Measurements from ENCODE around the gene LRRC4C. TPM values are rescaled to one million over a fixed set of nuclear protein-coding genes. Genes with fewer than 3 reads are reported as not detected.

The LRRC4C gene
- total RNA-seq, 2 donors from 2014 or later: 0.95 to 3.2 TPM

DNA sequence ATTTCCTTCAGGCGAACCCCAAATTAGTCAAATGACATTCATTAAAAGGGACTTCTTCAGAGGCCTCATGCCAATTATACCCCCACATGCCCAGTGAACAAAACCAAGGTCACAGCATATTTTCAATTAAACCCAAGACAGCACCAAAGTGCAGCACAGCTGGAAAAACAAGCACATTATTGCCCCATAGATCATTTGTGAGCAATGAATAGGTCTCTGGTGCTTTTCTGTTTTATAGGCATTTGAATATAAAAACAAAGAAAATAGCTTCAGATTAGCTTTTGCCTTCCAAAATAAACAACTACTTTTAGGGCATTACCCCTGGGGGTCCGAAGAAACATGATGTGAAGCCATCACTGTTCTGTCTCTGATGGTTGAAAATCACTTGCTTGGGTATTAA is 1319.9 kb downstream of the LRRC4C start:
- H3K36me3 ChIP-seq: no peaks in the 10 kb centered on the region
- no peak for ATAC-seq (ENCODE audit: insufficient number of reproducible peaks, low FRiP score, low read depth)
- H3K4me1 ChIP-seq (ENCODE audit: control insufficient read depth in 1 of 2, low read depth in 2 of 2): no peaks in the 10 kb centered on the region
- H3K27ac ChIP-seq: no peak overlapping the region
- no peak overlapping the region for H3K4me3 ChIP-seq
- TF ChIP-seq, protein P1, sequence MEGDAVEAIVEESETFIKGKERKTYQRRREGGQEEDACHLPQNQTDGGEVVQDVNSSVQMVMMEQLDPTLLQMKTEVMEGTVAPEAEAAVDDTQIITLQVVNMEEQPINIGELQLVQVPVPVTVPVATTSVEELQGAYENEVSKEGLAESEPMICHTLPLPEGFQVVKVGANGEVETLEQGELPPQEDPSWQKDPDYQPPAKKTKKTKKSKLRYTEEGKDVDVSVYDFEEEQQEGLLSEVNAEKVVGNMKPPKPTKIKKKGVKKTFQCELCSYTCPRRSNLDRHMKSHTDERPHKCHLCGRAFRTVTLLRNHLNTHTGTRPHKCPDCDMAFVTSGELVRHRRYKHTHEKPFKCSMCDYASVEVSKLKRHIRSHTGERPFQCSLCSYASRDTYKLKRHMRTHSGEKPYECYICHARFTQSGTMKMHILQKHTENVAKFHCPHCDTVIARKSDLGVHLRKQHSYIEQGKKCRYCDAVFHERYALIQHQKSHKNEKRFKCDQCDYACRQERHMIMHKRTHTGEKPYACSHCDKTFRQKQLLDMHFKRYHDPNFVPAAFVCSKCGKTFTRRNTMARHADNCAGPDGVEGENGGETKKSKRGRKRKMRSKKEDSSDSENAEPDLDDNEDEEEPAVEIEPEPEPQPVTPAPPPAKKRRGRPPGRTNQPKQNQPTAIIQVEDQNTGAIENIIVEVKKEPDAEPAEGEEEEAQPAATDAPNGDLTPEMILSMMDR (IDR thresholded peaks at IDR 0.05): no peak
- H3K27me3 ChIP-seq (replicated peaks; ENCODE audit: insufficient read depth): no peaks in the 10 kb centered on the region
- no peaks in the 10 kb centered on the region for H3K9me3 ChIP-seq
- DNase-seq (ENCODE audit: low spot score): no peak

GRCh38 chr11:40139066-40139465 is 1320.4 kb downstream of the LRRC4C start:
- Histone ChIP-seq H3K27ac (no peak overlapping the region), H3K9me3 (no peaks in the 10 kb centered on the region), H3K4me3 (no peak overlapping the region), H3K4me1 (ENCODE audit: control insufficient read depth in 1 of 2, low read depth in 2 of 2) (no peaks in the 10 kb centered on the region), H3K36me3 (no peaks in the 10 kb centered on the region), H3K27me3 (replicated peaks; ENCODE audit: insufficient read depth) (no peaks in the 10 kb centered on the region)
- DNase-seq (ENCODE audit: low spot score) (no peak), ATAC-seq (ENCODE audit: insufficient number of reproducible peaks, low FRiP score, low read depth) (no peak)
- TF ChIP-seq, protein P1 (IDR thresholded peaks at IDR 0.05): no peak

GRCh38 chr11:40134820-40135570 is 1324.5 kb downstream of the LRRC4C start:
- TF ChIP-seq, protein P1 (IDR thresholded peaks at IDR 0.05): no peak
- DNase-seq (ENCODE audit: low spot score): no peak
- Histone ChIP-seq H3K36me3 (no peaks in the 10 kb centered on the region), H3K4me1 (ENCODE audit: control insufficient read depth in 1 of 2, low read depth in 2 of 2) (no peaks in the 10 kb centered on the region), H3K9me3 (no peaks in the 10 kb centered on the region), H3K27me3 (replicated peaks; ENCODE audit: insufficient read depth) (no peaks in the 10 kb centered on the region), H3K27ac (no peak overlapping the region), H3K4me3 (no peak overlapping the region)
- ATAC-seq (ENCODE audit: insufficient number of reproducible peaks, low FRiP score, low read depth): no peak

GRCh38 chr11:40133498-40133897 is 1326.0 kb downstream of the LRRC4C start:
- ATAC-seq (ENCODE audit: insufficient number of reproducible peaks, low FRiP score, low read depth) (no peak), DNase-seq (ENCODE audit: low spot score) (no peak)
- Histone ChIP-seq H3K9me3 (no peaks in the 10 kb centered on the region), H3K27ac (no peak overlapping the region), H3K27me3 (replicated peaks; ENCODE audit: insufficient read depth) (no peaks in the 10 kb centered on the region), H3K4me3 (no peak overlapping the region), H3K36me3 (no peaks in the 10 kb centered on the region), H3K4me1 (ENCODE audit: control insufficient read depth in 1 of 2, low read depth in 2 of 2) (no peaks in the 10 kb centered on the region)
- TF ChIP-seq, protein P1 (IDR thresholded peaks at IDR 0.05): no peak

DNA sequence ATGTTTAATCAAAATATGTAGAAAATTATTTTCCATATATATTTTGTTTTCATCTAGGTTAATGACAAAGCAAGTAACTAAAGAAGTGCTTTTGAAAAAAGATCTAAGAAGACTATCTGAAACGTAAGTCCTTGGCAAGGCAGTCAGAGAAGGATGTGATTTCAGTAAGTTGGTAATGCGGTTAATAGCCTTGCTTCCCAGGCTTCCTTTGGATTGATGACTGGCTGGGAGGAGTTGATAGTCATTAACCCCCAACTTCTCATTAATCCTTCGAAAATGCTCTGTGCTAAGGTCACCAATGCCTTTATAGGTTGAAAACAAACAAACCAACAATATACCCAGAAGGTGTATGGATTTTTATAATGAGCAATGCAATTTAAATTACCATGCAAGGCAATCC is 1326.5 kb downstream of the LRRC4C start:
- DNase-seq (ENCODE audit: low spot score) (no peak), ATAC-seq (ENCODE audit: insufficient number of reproducible peaks, low FRiP score, low read depth) (no peak)
- no peaks in the 10 kb centered on the region for H3K27me3 ChIP-seq (replicated peaks; ENCODE audit: insufficient read depth)
- H3K36me3 ChIP-seq: no peaks in the 10 kb centered on the region
- H3K9me3 ChIP-seq: no peaks in the 10 kb centered on the region
- TF ChIP-seq, protein P1 (IDR thresholded peaks at IDR 0.05): no peak
- no peak overlapping the region for H3K4me3 ChIP-seq
- no peak overlapping the region for H3K27ac ChIP-seq
- H3K4me1 ChIP-seq (ENCODE audit: control insufficient read depth in 1 of 2, low read depth in 2 of 2): no peaks in the 10 kb centered on the region
